ENCODE results near the gene PDGFC.

DNA sequence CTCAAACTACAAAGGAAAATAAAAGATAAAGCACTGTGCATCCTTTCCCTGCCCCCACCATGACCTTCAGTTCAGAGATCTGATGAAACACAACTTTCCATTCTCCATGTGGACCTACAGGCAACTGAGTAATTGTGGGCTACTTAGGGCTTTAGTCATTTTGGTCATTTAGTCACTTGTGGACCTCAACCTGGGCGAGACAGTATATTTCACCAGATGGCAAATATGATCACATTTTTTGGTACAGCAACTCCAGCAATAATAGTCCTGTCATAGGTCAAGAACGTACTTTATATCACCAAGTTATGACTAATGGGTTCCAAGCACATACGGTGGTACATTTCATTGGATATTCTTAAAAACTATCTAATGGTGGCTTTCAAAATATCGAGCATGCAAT lies 141.2 kb downstream of the PDGFC start:
- TF ChIP-seq, protein P1, sequence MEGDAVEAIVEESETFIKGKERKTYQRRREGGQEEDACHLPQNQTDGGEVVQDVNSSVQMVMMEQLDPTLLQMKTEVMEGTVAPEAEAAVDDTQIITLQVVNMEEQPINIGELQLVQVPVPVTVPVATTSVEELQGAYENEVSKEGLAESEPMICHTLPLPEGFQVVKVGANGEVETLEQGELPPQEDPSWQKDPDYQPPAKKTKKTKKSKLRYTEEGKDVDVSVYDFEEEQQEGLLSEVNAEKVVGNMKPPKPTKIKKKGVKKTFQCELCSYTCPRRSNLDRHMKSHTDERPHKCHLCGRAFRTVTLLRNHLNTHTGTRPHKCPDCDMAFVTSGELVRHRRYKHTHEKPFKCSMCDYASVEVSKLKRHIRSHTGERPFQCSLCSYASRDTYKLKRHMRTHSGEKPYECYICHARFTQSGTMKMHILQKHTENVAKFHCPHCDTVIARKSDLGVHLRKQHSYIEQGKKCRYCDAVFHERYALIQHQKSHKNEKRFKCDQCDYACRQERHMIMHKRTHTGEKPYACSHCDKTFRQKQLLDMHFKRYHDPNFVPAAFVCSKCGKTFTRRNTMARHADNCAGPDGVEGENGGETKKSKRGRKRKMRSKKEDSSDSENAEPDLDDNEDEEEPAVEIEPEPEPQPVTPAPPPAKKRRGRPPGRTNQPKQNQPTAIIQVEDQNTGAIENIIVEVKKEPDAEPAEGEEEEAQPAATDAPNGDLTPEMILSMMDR (IDR thresholded peaks at IDR 0.05; ENCODE audit: low read length), result no peak
- TF ChIP-seq EZH2 (optimal IDR thresholded peaks at IDR 0.05; ENCODE audit: low read depth, low read length), result no peak
- TF ChIP-seq EZH2phosphoT487 (IDR thresholded peaks at IDR 0.05; ENCODE audit: low read length), result no peak

Data from MM.1S (cell line).